Measurements from ENCODE around the gene GRIK2.

The GRIK2 gene

GRCh38 chr6:101572627-101573026, 179.1 kb downstream of the GRIK2 start:
- TF ChIP-seq, protein P1, sequence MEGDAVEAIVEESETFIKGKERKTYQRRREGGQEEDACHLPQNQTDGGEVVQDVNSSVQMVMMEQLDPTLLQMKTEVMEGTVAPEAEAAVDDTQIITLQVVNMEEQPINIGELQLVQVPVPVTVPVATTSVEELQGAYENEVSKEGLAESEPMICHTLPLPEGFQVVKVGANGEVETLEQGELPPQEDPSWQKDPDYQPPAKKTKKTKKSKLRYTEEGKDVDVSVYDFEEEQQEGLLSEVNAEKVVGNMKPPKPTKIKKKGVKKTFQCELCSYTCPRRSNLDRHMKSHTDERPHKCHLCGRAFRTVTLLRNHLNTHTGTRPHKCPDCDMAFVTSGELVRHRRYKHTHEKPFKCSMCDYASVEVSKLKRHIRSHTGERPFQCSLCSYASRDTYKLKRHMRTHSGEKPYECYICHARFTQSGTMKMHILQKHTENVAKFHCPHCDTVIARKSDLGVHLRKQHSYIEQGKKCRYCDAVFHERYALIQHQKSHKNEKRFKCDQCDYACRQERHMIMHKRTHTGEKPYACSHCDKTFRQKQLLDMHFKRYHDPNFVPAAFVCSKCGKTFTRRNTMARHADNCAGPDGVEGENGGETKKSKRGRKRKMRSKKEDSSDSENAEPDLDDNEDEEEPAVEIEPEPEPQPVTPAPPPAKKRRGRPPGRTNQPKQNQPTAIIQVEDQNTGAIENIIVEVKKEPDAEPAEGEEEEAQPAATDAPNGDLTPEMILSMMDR (IDR thresholded peaks at IDR 0.05; ENCODE audit: insufficient read depth, low read depth, low read length, missing control alignments) = no peak
- no peak overlapping the region for H3K4me3 ChIP-seq (ENCODE audit: low read depth, low read length)
- no peak for DNase-seq (ENCODE audit: low read depth)

- H3K4me3 ChIP-seq (ENCODE audit: low read depth, low read length) = no peak overlapping the region
- DNase-seq (ENCODE audit: low read depth) = no peak
- TF ChIP-seq, protein P1 (IDR thresholded peaks at IDR 0.05; ENCODE audit: insufficient read depth, low read depth, low read length, missing control alignments) = no peak
These were observed 183.6 kb downstream of the GRIK2 start for GRCh38 chr6:101577091-101577490.

- H3K4me3 ChIP-seq (ENCODE audit: low read depth, low read length) = no peak overlapping the region
- DNase-seq (ENCODE audit: low read depth) = no peak
- TF ChIP-seq, protein P1 (IDR thresholded peaks at IDR 0.05; ENCODE audit: insufficient read depth, low read depth, low read length, missing control alignments) = no peak
These were observed 184.8 kb downstream of the GRIK2 start for GRCh38 chr6:101578306-101578705.

DNA sequence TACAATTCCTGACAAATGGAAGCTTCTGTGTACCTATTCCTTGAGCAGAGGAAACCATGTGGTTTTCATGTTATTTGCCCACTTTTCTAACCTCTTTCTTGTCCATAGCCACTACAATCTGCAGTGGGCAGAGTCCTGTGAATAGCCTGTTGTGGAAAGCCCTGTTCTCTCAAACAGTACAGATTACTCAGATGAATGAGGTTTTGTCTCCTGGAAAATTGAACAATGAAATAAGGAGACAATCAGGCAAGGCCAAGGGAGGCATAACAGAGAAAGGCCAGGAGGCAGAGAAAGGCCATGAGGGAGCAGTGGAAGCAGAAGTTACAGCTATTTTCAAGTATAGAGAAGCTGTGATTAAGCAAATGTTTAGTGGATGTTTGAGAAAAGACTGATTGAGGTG, 189.3 kb downstream of the GRIK2 start:
- TF ChIP-seq, protein P1 (IDR thresholded peaks at IDR 0.05; ENCODE audit: insufficient read depth, low read depth, low read length, missing control alignments) = no peak
- DNase-seq (ENCODE audit: low read depth) = no peak

DNA sequence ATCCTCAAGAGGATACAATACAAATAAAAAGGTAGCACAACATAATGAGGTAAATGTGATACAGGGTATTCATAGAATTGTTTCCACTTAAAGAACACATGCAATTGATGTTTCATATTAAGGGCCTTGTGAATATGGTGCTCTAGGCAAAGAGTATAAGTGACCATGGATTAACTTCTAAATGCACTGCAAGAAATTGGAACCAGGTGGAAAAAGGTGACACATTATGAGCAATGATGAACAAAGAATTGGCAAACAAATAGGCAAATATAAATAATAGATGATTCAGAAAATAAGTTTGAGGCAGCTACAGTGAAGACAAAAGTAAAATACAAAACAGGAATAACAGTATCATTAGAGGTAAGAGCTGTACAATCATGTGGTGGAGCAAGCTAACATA, 192.0 kb downstream of the GRIK2 start:
- no peak overlapping the region for H3K4me3 ChIP-seq (ENCODE audit: low read depth, low read length)
- DNase-seq (ENCODE audit: low read depth) = no peak
- TF ChIP-seq, protein P1 (IDR thresholded peaks at IDR 0.05; ENCODE audit: insufficient read depth, low read depth, low read length, missing control alignments) = no peak

More for the DNA sequence above, 189.3 kb downstream of the GRIK2 start:
- H3K4me3 ChIP-seq (ENCODE audit: low read depth, low read length) = no peak overlapping the region

DNA sequence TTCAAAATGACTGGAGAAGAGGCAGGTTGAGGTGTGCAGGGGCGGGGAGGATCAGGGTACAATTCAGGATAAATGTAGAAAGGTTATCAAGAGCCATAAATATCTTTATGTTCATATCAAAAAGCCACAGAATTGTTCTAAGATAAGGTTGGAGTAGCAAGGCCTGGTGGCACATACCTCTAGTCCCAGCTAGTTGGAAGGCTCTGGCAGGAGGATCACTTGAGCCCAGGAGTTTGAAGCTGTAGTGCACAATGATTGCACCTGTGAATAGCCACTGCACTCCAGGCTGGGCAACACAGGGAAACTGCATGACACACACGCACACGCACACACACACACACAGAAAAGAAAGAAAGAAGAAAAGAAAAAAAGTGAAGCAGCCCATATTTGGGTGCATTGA, 194.8 kb downstream of the GRIK2 start:
- TF ChIP-seq, protein P1 (IDR thresholded peaks at IDR 0.05; ENCODE audit: insufficient read depth, low read depth, low read length, missing control alignments) = no peak

GRCh38 chr6:101595276-101595675, 201.8 kb downstream of the GRIK2 start:
- DNase-seq (ENCODE audit: low read depth) = no peak
- H3K4me3 ChIP-seq (ENCODE audit: low read depth, low read length) = no peak overlapping the region
- TF ChIP-seq, protein P1 (IDR thresholded peaks at IDR 0.05; ENCODE audit: insufficient read depth, low read depth, low read length, missing control alignments) = no peak

More for the DNA sequence above, 194.8 kb downstream of the GRIK2 start:
- no peak overlapping the region for H3K4me3 ChIP-seq (ENCODE audit: low read depth, low read length)
- no peak for DNase-seq (ENCODE audit: low read depth)
